Fibroblast of skin of scalp (primary cell): Measurements from ENCODE around the gene SNAPC5.
"Not testable (repeated sequence)": the region's sequence is repeated elsewhere in the genome, so short reads cannot be mapped to it uniquely, and the experiment has no call there.

Experiments
- DNase-seq: peaks from one replicate; pipeline ENCODE4 v3.0.0-alpha.2; 2013

The SNAPC5 gene

GRCh38 chr15:66489179-66489791 is 8.3 kb downstream of the SNAPC5 start:
- DNase-seq: no peak

- DNase-seq: no peak
These were observed 9.0 kb downstream of the SNAPC5 start for GRCh38 chr15:66488525-66488924.

GRCh38 chr15:66486887-66487286 is 10.7 kb downstream of the SNAPC5 start:
- no peak for DNase-seq

- no peak for DNase-seq
These were observed 12.9 kb downstream of the SNAPC5 start for GRCh38 chr15:66484539-66485112.

- peak; percentile 39 for DNase-seq
These were observed 14.4 kb downstream of the SNAPC5 start for GRCh38 chr15:66483131-66483566.

- DNase-seq: no peak
These were observed 15.0 kb downstream of the SNAPC5 start for GRCh38 chr15:66482539-66482938.

GRCh38 chr15:66481107-66481856 is 16.3 kb downstream of the SNAPC5 start:
- no peak for DNase-seq

GRCh38 chr15:66480267-66480666 is 17.3 kb downstream of the SNAPC5 start:
- no peak for DNase-seq

GRCh38 chr15:66477011-66477410 is 20.6 kb downstream of the SNAPC5 start:
- no peak for DNase-seq

GRCh38 chr15:66476535-66476934 is 21.0 kb downstream of the SNAPC5 start:
- DNase-seq: no peak

- DNase-seq: no peak
These were observed 22.6 kb downstream of the SNAPC5 start for GRCh38 chr15:66474963-66475362.

- DNase-seq: no peak
These were observed 23.4 kb downstream of the SNAPC5 start for GRCh38 chr15:66474135-66474534.

- DNase-seq: peak; percentile 64
These were observed 25.2 kb downstream of the SNAPC5 start for GRCh38 chr15:66472176-66472999.

- not testable (repeated sequence) for DNase-seq
These were observed 26.7 kb downstream of the SNAPC5 start for GRCh38 chr15:66470825-66471224.

- DNase-seq: not testable (repeated sequence)
These were observed 30.2 kb downstream of the SNAPC5 start for GRCh38 chr15:66467162-66468040.

- not testable (repeated sequence) for DNase-seq
These were observed 32.3 kb downstream of the SNAPC5 start for GRCh38 chr15:66465294-66465693.

- peak; percentile 55 for DNase-seq
These were observed 34.9 kb downstream of the SNAPC5 start for GRCh38 chr15:66462627-66463026.

GRCh38 chr15:66461917-66462316 is 35.6 kb downstream of the SNAPC5 start:
- no peak for DNase-seq

- DNase-seq: not testable (repeated sequence)
These were observed 36.3 kb downstream of the SNAPC5 start for GRCh38 chr15:66461294-66461693.

- DNase-seq: peak; percentile 34
These were observed 37.5 kb downstream of the SNAPC5 start for GRCh38 chr15:66459818-66460615.

- peak; percentile 42 for DNase-seq
These were observed 41.4 kb downstream of the SNAPC5 start for GRCh38 chr15:66456211-66456610.
